GM19240 (cell line): ENCODE results near the gene PRKRA.
"Not testable (repeated sequence)": the region's sequence is repeated elsewhere in the genome, so short reads cannot be mapped to it uniquely, and the experiment has no call there.

Experiments used
- DNase-seq: peaks from one replicate; pipeline ENCODE4 v3.0.0; 2011; ENCODE audit warnings: low spot score; ENCODE audit not compliant: insufficient read length

PRKRA gene

GRCh38 chr2:178450774-178451525 is at the start of gene PRKRA, which contains the start of gene PJVK:
PRKRA (minus strand) TSS chr2:178451175; CDS start chr2:178451030, 145 bp downstream.
PJVK (plus strand) TSS chr2:178451378; CDS start chr2:178453410, 2,032 bp downstream.
- peak; percentile 64 for DNase-seq

- no peak for DNase-seq
Observed at GRCh38 chr2:178499640-178500039, 48.7 kb upstream of the PRKRA start.

GRCh38 chr2:178498137-178498536 is 47.2 kb upstream of the PRKRA start:
- no peak for DNase-seq

- DNase-seq, result no peak
Observed at GRCh38 chr2:178496049-178496448, 45.1 kb upstream of the PRKRA start.

- no peak for DNase-seq
Observed at GRCh38 chr2:178491612-178492011, 40.6 kb upstream of the PRKRA start.

GRCh38 chr2:178485356-178485755 is 34.4 kb upstream of the PRKRA start:
- no peak for DNase-seq

GRCh38 chr2:178484245-178485041 is 33.5 kb upstream of the PRKRA start:
- no peak for DNase-seq

- DNase-seq, result no peak
Observed at GRCh38 chr2:178482437-178482836, 31.5 kb upstream of the PRKRA start.

- peak; percentile 26 for DNase-seq
Observed at GRCh38 chr2:178480227-178481181, 29.5 kb upstream of the PRKRA start, which contains the start of gene PLEKHA3. PLEKHA3 (plus strand) TSS chr2:178480457; CDS start chr2:178480870, 413 bp downstream.

- no peak for DNase-seq
Observed at GRCh38 chr2:178479758-178480226, 28.8 kb upstream of the PRKRA start.

- no peak for DNase-seq
Observed at GRCh38 chr2:178479275-178479616, 28.3 kb upstream of the PRKRA start.

GRCh38 chr2:178478439-178479274 is 27.7 kb upstream of the PRKRA start, which contains the start of gene FKBP7:
FKBP7 (minus strand) TSS chr2:178478600; CDS start chr2:178478499, 101 bp downstream.
- peak; percentile 41 for DNase-seq

GRCh38 chr2:178478130-178478438 is 27.1 kb upstream of the PRKRA start:
- DNase-seq, result no peak

GRCh38 chr2:178477443-178478129 is 26.6 kb upstream of the PRKRA start:
- no peak for DNase-seq

GRCh38 chr2:178476477-178476876 is 25.5 kb upstream of the PRKRA start:
- DNase-seq, result no peak

GRCh38 chr2:178474560-178474959 is 23.6 kb upstream of the PRKRA start:
- no peak for DNase-seq

- DNase-seq, result no peak
Observed at GRCh38 chr2:178473931-178474330, 23.0 kb upstream of the PRKRA start.

GRCh38 chr2:178473373-178473772 is 22.4 kb upstream of the PRKRA start:
- no peak for DNase-seq

GRCh38 chr2:178471313-178471712 is 20.3 kb upstream of the PRKRA start:
- DNase-seq, result not testable (repeated sequence)
